ENCODE results near the gene L3MBTL3. TPM values are rescaled to one million over a fixed set of nuclear protein-coding genes. Genes with fewer than 3 reads are reported as not detected.
A peak's percentile ranks its signal among the peaks of the same experiment; 100 is the strongest.

Gene L3MBTL3
- total RNA-seq (4.9 and 5.2 TPM in 2 replicates), polyA plus RNA-seq (4.1 and 4.2 TPM in 2 replicates)

DNA sequence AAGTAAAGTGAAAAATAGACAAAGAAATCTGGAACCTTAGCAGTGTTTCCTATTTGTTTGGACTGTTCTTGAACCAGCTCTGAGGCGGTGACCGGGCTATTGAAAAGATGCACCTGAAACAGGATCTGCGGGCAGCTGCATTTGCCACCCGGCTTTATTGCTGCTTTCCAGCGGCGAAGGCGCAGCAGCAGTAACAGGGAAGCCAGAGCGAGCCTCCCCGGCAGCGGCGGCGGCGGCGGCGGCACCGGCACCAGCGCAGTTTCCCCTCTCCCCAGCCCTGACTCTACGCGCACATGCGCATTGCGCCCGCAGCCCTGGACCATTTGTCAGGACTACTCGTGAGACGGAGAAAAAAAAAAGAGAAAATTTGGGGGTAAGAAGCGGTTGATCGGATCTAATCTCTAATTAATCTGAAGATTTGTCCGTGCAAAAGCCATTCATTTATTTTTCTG lies at the start of gene L3MBTL3:
L3MBTL3 (plus strand) TSS at position 290 of the 452 bp plus-strand sequence. CDS start 24,119 bp downstream, outside the sequence.
- Histone ChIP-seq H3K27me3 (peaks cover 9% of the 10 kb centered on the region), H3K9me3 (ENCODE audit: low read depth) (no peaks in the 10 kb centered on the region), H3K36me3 (no peaks in the 10 kb centered on the region), H3K4me3 (peak within 1 kb of the TSS; percentile 91), H3K27ac (no peak within 1 kb of the TSS), H3K4me1 (ENCODE audit: low read depth) (no peaks in the 10 kb centered on the region)
- DNase-seq (ENCODE audit: low read depth in 1 of 2, low spot score in 1 of 2) = peak; percentile 90 to 93
- TF ChIP-seq, protein P1, sequence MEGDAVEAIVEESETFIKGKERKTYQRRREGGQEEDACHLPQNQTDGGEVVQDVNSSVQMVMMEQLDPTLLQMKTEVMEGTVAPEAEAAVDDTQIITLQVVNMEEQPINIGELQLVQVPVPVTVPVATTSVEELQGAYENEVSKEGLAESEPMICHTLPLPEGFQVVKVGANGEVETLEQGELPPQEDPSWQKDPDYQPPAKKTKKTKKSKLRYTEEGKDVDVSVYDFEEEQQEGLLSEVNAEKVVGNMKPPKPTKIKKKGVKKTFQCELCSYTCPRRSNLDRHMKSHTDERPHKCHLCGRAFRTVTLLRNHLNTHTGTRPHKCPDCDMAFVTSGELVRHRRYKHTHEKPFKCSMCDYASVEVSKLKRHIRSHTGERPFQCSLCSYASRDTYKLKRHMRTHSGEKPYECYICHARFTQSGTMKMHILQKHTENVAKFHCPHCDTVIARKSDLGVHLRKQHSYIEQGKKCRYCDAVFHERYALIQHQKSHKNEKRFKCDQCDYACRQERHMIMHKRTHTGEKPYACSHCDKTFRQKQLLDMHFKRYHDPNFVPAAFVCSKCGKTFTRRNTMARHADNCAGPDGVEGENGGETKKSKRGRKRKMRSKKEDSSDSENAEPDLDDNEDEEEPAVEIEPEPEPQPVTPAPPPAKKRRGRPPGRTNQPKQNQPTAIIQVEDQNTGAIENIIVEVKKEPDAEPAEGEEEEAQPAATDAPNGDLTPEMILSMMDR (IDR thresholded peaks at IDR 0.05; ENCODE audit: low read depth, low read length) = no peak

- H3K36me3 ChIP-seq = no peaks in the 10 kb centered on the region
- H3K27me3 ChIP-seq = no peaks in the 10 kb centered on the region
- H3K4me3 ChIP-seq = no peak overlapping the region
- no peaks in the 10 kb centered on the region for H3K9me3 ChIP-seq (ENCODE audit: low read depth)
- H3K27ac ChIP-seq = no peak overlapping the region
- TF ChIP-seq, protein P1 (IDR thresholded peaks at IDR 0.05; ENCODE audit: low read depth, low read length) = no peak
- no peak for DNase-seq (ENCODE audit: low read depth in 1 of 2, low spot score in 1 of 2)
- no peaks in the 10 kb centered on the region for H3K4me1 ChIP-seq (ENCODE audit: low read depth)
Observed at GRCh38 chr6:129969064-129969463, 49.3 kb upstream of the L3MBTL3 start.

DNA sequence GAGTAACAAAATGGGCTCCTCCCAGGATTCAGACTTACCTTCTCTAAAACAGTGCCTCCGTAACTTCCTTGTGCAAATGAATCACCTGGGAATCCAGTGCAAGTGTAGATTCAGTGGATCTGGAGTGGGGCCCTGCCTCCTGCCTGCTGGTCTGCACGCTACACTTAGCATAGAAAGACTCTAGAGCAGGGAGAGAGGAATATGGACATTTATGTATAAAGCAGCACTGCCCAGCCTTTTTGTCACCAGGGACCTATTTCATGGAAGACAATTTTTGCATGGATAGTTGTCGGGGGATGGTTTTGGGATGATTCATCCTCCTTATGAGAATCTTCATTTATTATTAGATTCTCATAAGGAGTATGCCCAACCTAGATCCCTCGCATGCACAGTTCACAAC lies 42.3 kb upstream of the L3MBTL3 start:
- Histone ChIP-seq H3K9me3 (ENCODE audit: low read depth) (no peaks in the 10 kb centered on the region), H3K4me3 (no peak overlapping the region), H3K36me3 (no peaks in the 10 kb centered on the region), H3K27me3 (no peaks in the 10 kb centered on the region), H3K27ac (no peak overlapping the region), H3K4me1 (ENCODE audit: low read depth) (no peaks in the 10 kb centered on the region)
- DNase-seq (ENCODE audit: low read depth in 1 of 2, low spot score in 1 of 2) = no peak
- TF ChIP-seq, protein P1 (IDR thresholded peaks at IDR 0.05; ENCODE audit: low read depth, low read length) = no peak

- TF ChIP-seq, protein P1 (IDR thresholded peaks at IDR 0.05; ENCODE audit: low read depth, low read length) = no peak
- Histone ChIP-seq H3K27ac (no peak overlapping the region), H3K4me3 (no peak overlapping the region), H3K4me1 (ENCODE audit: low read depth) (no peaks in the 10 kb centered on the region), H3K9me3 (ENCODE audit: low read depth) (no peaks in the 10 kb centered on the region), H3K27me3 (no peaks in the 10 kb centered on the region), H3K36me3 (no peaks in the 10 kb centered on the region)
- DNase-seq (ENCODE audit: low read depth in 1 of 2, low spot score in 1 of 2) = no peak
Observed at GRCh38 chr6:129978148-129978916, 40.0 kb upstream of the L3MBTL3 start.

GRCh38 chr6:129980821-129981220 lies 37.6 kb upstream of the L3MBTL3 start:
- TF ChIP-seq, protein P1 (IDR thresholded peaks at IDR 0.05; ENCODE audit: low read depth, low read length) = no peak
- Histone ChIP-seq H3K9me3 (ENCODE audit: low read depth) (no peaks in the 10 kb centered on the region), H3K27me3 (no peaks in the 10 kb centered on the region), H3K4me3 (no peak overlapping the region), H3K36me3 (no peaks in the 10 kb centered on the region), H3K4me1 (ENCODE audit: low read depth) (no peaks in the 10 kb centered on the region), H3K27ac (no peak overlapping the region)
- DNase-seq (ENCODE audit: low read depth in 1 of 2, low spot score in 1 of 2) = no peak
